HFF-Myc (cell line): ENCODE measurements around the gene PVALEF.

Experiments used
- DNase-seq: peaks from one replicate; pipeline ENCODE4 v3.0.0-alpha.2; 2011; ENCODE audit warnings: low read depth; ENCODE audit errors: extremely low read depth
- H3K4me3 ChIP-seq: replicated peaks from 2 replicates; pipeline ENCODE4 v1.5.1; 2011; ENCODE audit warnings: low read depth, mild to moderate bottlenecking, control low read depth, low read length
- TF ChIP-seq, protein P1 (sequence below): IDR thresholded peaks from 2 replicates; pipeline ENCODE4 v1.5.1; 2012; ENCODE audit warnings: mild to moderate bottlenecking, low read depth, low read length, control low read depth; ENCODE audit errors: missing control alignments

PVALEF gene

DNA sequence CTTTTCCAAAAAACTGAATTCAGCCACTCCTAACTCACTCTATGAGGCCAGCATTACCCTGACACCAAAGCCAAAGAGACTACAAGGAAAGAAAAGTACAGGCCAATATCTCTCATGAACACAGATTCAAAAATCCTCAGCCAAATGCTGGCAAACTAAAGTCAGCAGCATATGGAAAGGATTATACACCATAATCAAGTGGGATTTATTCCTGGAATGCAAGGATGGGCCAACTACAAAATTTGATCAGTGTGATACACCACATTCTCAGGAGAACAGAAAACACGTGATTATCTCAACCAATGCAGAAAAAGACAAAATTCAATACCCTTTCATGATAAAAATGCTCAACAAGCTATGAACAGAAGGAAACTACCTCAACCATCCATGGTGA, 8.5 kb downstream of the PVALEF start:
- H3K4me3 ChIP-seq: no peak overlapping the region
- peak; percentile 12 for DNase-seq
- TF ChIP-seq, protein P1, sequence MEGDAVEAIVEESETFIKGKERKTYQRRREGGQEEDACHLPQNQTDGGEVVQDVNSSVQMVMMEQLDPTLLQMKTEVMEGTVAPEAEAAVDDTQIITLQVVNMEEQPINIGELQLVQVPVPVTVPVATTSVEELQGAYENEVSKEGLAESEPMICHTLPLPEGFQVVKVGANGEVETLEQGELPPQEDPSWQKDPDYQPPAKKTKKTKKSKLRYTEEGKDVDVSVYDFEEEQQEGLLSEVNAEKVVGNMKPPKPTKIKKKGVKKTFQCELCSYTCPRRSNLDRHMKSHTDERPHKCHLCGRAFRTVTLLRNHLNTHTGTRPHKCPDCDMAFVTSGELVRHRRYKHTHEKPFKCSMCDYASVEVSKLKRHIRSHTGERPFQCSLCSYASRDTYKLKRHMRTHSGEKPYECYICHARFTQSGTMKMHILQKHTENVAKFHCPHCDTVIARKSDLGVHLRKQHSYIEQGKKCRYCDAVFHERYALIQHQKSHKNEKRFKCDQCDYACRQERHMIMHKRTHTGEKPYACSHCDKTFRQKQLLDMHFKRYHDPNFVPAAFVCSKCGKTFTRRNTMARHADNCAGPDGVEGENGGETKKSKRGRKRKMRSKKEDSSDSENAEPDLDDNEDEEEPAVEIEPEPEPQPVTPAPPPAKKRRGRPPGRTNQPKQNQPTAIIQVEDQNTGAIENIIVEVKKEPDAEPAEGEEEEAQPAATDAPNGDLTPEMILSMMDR: no peak

DNA sequence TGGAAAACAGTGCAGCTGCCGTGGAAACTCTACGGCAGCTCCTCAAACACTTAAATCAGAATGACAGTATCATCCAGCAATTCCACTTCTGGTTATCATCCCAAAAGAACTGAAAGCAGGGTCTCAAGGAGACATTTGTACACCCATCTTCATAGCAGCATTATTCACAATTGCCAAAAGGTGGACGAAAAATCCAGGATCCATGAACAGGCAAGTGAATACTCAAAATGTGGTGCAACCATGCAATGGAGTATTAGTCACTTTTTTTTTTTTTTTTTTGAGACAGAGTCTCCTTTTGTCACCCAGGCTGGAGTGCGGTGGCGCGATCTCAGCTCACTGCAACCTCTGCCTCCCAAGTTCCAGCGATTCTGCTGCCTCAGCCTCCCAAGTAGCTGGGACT, 11.4 kb downstream of the PVALEF start:
- no peak overlapping the region for H3K4me3 ChIP-seq
- no peak for DNase-seq
- TF ChIP-seq, protein P1: no peak

DNA sequence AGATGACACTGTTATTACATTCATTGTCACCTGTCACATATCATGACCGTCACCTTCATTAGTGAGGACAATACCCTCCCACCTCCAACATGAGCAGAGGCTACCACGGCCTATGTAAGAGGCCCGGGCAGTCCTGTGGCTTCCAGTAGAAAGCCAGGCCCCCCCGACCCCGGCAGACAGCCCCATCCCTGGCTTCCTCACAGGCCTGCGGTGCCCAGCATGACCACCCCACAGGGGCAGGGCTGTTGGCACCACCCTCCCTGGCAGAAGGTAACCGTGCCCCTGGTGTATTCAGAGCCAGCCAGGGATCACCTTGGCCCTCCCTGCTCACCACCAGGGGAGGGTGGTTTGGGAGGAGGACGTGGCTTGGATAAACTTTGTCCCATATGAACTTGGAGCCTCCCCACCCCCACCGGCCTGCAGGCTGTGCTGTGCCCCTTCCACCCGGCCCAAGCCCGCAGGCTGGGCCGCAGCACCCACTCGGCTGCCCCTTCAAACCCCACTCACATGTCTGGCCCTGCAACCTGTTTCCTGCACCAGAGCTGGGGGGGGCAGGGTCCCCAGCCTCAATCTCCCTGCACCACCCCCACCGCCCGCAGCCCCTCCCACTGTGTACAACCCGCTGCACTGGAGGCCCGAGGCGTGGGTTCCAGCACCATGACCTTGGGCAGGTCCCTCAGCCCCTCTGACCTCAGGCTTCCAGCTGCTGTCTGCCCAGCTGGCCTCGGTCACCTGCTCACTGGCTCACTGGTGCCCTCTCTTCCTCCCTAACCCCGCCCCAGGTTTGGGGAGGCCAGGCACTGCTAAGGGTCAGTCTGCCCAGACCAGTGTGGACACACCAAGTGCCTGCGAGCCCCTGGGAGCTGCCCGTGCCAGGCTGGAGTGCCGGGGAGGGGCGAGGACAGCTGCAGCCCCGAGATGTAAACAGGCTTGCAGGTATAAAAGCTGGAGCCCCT, 13.1 kb downstream of the PVALEF start:
- DNase-seq: no peak
- no peak overlapping the region for H3K4me3 ChIP-seq
- TF ChIP-seq, protein P1: no peak

DNA sequence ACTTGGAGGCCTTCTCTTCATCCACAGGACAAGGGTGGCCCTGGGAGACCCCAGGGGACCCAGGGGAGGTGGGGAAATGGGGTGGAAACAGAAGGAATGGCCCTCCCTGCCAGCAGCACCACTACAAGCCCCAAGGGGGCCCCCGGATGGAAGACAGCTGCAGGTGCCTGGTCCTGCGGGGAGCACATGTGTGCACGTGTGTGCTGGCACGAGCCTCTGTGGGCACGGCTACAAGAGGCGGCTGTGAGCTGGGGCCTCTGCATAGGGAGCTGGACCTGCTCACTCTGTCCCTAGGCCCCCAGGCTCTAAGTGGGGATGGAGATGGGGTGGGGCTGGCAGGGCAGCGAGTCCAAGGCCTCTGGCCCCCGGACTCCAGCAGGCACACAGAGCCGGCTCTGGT, 13.9 kb downstream of the PVALEF start:
- TF ChIP-seq, protein P1: no peak
- no peak overlapping the region for H3K4me3 ChIP-seq
- DNase-seq: no peak

DNA sequence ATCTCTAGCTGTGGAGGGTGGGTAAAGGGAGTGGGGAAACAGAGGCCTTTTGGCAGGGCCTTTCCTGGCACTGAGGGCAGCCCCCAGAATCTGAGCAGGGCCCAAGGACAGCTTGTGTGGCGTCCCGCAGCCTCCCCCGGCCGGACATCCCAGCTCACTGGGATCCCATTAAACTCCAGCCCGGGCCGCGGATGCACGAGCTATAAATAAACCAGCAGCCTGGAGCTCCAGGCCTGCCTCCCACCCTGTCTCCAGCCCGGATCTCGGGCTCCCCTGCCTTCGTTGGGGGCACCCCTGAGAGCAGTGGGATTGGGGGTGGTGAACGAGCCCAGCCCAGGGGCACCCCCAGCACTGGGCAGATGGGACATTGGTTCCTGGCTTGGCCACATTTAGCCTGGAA, 14.6 kb downstream of the PVALEF start:
- TF ChIP-seq, protein P1: no peak
- H3K4me3 ChIP-seq: no peak overlapping the region
- DNase-seq: no peak

DNA sequence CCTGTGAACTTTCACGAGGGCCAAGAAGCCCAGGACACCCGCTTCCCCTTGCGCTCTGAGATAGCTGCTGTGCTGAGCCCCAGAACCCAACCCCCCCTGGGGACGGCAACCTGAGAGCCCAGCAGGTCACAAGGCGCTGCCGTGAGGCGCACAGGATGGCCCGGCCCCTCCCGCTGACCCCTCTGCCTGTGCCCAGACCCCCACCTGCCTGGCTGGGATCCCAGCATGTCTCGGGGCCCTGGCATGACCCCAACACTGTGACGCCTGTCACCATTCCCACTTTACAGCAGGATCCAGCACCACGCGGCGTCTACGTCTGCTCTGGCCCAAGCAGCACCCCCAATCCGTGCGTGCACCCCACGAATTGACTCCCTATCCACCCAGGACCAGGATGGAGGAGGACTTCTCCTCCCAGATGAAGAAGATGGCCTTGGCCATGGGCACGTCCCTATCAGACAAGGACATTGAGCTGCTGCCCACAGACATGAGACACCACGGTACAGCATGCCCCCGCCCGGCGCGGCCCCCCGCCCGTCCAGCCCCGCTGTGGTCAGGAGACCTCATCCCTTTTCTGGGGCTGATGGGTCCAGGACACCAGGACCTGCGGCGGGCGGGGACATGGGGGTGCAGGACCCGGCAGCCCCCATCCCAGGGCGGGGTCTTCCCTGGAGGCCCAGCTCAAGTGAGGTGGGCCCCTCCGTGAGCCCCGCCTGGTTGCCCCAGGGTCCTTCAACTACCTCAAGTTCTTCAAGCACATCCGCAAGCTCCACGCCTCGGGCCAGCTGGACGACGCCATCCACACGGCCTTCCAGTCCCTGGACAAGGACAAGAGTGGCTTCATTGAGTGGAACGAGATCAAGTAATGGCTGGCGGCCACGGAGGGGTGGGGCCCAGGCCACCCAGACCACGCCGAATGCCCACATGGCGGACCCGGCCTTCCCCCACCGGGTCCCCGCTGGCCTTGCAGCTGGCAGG, 15.8 kb downstream of the PVALEF start:
- no peak for DNase-seq
- H3K4me3 ChIP-seq: no peak overlapping the region
- TF ChIP-seq, protein P1: no peak
